NCI-H1105 treated with DMSO at 0.1 percent for 48 hours (cell line): ENCODE measurements around the gene GLUL.

Experiments used
- DNase-seq: peaks from one replicate; lab custom pipeline; 2025; lab: John Stamatoyannopoulos, UW

The GLUL gene

DNA sequence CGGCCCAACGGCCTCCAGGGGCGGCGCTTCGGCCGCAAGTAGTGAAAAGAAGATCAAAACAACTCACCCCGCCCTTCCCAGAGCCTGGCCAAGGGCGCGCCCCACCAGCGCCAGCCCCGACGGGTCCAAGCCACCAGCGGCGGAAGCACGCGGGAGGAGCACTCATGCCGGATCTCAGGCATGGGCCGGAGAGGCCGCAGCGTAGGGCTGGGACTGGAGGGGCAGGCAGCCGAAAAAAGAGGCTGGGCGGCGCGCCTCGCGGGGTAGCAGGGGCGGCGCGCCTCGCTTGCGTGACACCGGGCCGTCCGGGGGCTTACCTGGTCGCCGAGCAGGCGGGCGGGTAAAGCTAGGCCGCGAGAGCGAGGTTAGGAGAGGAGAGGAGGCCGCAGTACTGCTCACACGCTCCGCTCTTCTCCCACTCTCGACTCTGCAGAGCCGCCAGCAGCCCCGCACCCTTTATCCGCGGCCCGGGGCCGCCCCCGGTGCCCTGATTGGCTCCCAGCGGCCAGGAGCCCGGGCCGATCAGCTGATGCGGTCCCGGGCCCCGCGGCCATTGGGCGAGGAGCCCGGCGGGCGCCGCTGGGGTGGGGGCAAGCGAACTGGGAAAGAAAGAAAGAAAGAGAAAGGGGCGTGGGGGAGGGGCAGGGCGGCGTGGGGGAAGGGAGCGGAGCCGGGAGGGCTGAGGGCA lies at the start of gene GLUL:
TSS of gene GLUL (minus strand) at position 429 of the 688 bp plus-strand sequence. CDS start 3,053 bp downstream, outside the sequence.
- DNase-seq: peak; percentile 95

GRCh38 chr1:182438326-182438725 lies 46.7 kb upstream of the GLUL start:
- DNase-seq: no peak

GRCh38 chr1:182433580-182433979 lies 42.0 kb upstream of the GLUL start:
- no peak for DNase-seq

GRCh38 chr1:182431278-182431677 lies 39.7 kb upstream of the GLUL start:
- no peak for DNase-seq

- no peak for DNase-seq
These were observed 38.9 kb upstream of the GLUL start for GRCh38 chr1:182430263-182431068.

DNA sequence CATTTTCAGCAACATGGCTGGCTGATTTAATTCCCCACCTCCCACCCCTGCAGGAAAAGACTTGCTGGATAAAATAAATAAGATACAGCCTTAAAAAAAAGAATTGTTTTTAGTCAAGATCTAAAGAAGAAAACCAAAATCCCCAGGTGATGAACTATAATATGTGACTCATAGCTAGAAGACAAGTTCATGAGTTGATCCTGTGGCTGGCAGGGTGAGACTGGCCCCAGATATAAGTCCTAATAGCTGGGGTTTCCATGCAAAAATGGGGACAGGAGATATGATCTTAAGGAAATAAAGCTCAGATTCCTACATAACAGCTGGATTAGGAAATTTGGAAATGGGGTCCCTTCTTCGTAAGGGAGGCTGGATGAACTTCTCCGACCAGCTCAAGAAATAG lies 36.5 kb upstream of the GLUL start:
- DNase-seq: no peak

- DNase-seq: no peak
These were observed 35.1 kb upstream of the GLUL start for GRCh38 chr1:182426442-182427430.

GRCh38 chr1:182415789-182416188 lies 24.2 kb upstream of the GLUL start:
- no peak for DNase-seq

DNA sequence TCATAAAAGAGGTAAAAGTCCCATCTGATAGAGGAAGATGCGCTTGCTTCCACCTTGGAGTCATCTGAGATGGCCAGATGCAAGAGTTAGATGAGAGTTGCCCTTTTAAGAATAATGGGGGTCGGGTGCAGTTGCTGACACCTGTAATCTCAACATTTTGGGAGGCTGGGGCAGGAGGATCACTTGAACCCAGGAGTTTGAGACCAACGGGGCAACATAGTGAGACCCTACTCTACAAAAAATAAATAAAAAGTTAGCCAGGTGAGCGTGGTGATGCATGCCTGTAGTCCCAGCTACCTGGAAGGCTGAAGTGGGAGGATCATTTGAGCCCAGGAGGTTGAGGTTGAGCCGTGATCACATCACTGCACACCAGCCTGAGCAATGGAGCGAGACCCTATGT lies 22.4 kb upstream of the GLUL start:
- no peak for DNase-seq

DNA sequence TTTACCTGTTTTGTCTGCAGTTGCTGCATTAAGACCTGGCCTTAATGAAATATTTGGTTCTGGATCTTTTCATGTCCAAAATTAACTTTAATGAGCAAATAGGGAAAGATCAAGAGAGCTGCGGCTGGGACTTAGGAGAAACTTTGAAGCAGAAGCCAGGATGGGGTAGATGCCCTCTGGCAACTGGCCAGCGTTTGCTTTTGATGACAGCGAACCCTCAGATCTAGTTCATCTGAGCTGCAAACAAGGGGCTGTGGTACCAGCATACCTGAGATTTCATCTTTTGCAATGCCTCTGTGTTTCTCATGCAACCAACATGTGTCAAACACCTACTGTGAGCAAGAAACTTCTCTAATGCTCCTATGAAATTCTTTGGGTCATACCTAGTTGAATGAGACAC lies 21.9 kb upstream of the GLUL start:
- DNase-seq: no peak

GRCh38 chr1:182410620-182411273 lies 19.2 kb upstream of the GLUL start:
- no peak for DNase-seq

GRCh38 chr1:182410138-182410537 lies 18.5 kb upstream of the GLUL start:
- DNase-seq: no peak

GRCh38 chr1:182408435-182409075 lies 17.0 kb upstream of the GLUL start:
- DNase-seq: no peak

DNA sequence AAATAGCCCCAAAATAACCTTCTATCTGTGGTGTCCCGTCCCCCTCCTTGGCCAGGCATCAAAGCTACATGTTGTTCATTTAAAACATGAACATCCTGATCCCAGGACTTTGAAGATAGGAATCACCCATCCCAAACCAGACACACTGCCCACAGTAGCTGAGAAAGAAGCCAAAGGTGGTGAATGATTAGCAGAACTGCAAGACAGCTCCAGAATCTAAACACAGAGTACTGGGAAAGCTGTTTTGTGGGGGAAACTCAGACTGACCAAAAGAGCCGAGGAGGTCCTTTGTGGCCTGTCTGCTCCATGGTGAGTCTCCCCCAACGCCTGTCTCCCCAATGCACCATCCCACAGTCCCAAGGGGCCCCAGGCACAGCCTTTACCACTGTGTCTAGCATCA lies 16.1 kb upstream of the GLUL start:
- DNase-seq: no peak

DNA sequence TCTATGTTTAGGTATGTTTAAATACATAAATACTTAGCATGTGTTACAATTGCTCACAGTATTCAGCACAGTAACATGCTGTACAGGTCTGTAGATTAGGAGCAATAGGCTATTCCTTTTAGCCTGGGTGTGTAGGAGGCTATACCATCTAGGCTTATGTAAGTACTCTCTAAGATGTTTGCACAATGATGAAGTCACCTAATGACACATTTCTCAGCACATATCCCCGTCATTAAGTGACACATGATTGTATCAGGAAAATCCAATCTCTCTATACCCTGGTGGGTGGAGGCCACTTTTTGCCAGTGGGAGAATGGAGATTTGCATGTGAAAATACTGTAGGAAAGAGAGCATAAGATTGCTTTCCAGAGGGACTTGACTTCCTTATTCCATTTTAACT lies 14.4 kb upstream of the GLUL start:
- no peak for DNase-seq

- no peak for DNase-seq
These were observed 14.0 kb upstream of the GLUL start for GRCh38 chr1:182405578-182405977.

DNA sequence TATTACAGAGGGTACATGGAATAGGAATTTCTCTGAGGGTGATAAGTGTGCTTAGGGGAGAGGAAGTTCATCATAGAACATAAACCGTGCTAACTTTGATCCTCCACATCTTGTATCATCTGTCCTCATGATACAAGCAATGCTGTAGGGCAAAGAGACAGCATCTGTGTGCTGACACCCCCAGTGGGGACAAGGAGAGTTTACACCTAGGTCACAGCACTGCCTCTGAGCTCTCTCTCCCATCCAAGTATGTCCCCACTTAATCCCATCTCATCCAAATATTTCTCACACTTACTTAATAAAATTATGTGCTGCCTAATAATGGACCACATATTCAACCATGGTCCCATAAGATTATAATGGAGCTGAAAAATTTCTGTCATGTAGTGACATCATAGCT lies 13.2 kb upstream of the GLUL start:
- no peak for DNase-seq

DNA sequence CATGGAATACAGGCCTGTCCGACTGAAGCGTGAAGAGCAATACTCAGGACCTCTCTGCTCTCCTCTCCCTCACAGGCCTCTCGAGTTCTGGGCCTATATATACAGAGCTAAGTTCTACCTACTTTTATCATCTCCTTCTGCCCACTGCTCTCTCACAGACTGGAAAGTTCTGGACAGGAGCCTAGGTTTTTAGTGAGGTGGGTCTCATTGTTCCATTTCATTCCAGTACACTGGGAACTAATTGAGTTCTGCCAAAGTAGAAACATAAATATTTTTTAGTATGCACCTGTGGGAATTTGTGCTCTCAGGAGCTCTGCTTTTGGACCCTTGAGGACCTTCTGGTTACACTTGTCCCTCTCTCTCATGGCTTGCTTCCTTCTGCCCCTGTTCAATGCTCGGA lies 9.0 kb upstream of the GLUL start, which contains the start of gene TEDDM1:
TSS of gene TEDDM1 (minus strand) at position 101 of the 400 bp plus-strand sequence. CDS start 182 bp downstream, outside the sequence.
- DNase-seq: no peak

- DNase-seq: no peak
These were observed 6.2 kb upstream of the GLUL start for GRCh38 chr1:182397653-182398393.

DNA sequence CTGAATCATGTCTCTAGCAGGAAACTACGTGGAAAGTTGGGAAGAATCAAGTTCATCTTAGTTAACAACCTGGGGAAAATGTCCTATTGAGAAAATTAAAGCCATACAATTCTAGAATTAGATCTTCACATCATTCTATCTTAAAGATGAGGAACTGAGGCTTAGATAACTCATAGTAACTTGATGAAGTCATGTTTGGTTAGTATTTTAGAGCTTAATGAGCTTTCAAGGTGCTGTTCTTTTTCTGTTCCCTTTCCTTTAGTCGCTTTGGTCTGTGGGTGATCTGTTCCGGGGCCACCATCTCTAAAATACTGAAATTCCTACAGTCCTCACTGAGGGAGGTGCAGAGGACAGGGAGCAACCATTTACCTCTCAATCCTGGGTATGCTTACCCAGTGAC lies 4.3 kb upstream of the GLUL start:
- no peak for DNase-seq
